HG02588 (cell line): ENCODE data around the gene PRR29.
A peak's percentile ranks its signal among the peaks of the same experiment; 100 is the strongest.
"Not testable (repeated sequence)": the region's sequence is repeated elsewhere in the genome, so short reads cannot be mapped to it uniquely, and the experiment has no call there.

Experiments
- ATAC-seq: cut with Tn5 transposase; IDR thresholded peaks from one replicate; pipeline ENCODE4 v1.9.1; 2021; ENCODE audit warnings: mild to moderate bottlenecking, moderate library complexity; ENCODE audit not compliant: unreplicated experiment

The PRR29 gene

DNA sequence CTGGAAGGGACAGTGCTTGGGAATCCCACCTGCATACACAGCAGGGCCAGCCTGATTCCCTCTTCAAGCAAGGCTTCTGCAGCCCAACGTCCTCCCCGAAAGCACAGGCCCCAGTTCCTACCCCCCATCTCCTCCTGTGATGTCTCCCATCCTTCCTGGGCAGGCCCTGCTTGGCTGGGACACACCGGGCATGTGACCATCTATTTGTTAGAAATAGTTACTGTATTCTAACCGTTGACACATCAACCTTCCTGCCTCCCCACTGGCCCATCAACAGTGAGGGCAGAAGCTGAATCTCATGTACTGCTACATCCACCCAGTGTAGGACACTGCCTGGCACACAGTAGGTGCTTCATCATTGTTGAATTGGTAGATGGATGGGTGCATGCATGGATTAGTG, 10.7 kb downstream of the PRR29 start:
- ATAC-seq = no peak

DNA sequence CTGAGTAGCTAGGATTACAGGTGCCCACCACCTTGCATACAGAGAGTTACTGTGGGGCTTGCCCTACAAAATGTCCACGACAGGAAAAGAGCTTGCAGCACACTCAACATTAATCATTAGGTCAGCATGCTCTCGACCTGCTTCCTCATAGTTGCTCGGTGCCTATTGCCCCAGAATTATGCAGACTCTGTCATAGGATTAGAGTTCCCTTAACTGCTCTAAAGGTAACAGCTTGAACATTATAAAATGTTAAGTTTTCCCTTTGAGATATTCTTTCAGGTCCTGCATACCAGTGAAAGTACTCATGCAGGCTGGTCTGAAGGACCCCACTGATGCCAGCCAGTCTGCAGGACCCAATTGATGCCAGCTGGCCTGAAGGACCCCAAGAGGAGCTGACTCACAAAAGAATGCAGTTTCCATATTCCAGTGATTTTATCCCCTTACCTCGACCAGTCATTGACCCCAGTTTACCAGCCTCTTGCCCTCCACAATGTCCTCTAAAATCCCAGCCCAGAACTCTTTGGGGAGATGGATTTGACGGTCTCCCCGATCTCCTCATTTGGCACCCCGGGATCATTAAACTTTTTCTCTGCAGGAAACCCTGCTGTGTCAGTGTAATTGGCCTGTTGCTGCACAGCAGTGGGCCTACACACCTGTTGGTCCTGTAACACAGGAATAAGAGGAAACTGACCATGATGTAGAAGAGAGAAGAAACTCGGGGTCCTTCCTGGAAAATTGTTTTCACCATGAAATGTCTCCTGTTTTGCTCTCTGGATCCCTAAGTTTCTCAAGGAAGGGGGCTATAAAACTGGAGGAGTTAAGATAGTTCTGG, 11.6 kb downstream of the PRR29 start:
- no peak for ATAC-seq

DNA sequence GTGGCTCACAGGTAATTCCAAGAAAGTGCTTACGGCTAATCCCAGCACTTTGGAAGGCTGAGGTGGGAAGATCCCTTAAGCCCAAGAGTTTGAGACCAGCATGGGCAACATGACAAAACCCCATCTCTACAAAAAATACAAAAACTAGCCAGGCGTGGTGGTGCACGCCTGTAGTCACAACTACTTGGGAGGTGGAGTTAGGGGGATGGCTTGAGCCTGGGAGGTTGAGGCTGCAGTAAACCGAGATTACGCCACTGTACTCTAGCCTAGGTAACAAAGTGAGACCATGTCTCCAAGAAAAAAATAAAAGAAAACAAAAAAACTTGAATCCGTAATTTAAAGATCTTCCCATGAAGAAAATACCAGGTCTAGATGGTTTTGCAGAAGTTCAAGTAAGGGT, 17.3 kb downstream of the PRR29 start:
- no peak for ATAC-seq

DNA sequence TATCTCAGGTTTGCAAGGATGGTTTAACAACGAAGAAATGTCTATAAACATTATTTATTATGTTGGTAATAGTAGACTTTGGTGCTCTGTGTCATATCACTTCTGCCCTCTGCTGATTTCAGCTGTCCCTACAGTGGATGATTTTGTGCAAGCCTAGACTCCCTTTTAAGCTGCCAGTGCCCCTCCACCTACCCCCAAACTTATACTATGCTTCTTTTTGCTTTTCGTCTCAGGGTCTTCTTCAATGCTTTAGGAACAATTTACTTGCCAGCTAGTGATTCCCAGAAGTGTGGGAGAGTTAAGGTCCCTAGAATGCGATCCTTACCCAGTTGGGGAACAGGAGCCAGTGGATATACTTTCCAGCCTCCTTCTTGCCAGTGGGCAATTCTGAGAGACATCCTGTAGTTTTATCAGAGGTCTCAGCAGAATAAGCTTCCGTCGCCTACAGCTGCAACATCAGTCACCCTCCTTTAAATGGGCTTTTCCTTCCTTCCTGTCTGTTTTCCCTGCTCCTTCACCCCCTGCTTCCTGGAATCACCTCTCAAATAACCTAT, 18.2 kb downstream of the PRR29 start:
- ATAC-seq = no peak

DNA sequence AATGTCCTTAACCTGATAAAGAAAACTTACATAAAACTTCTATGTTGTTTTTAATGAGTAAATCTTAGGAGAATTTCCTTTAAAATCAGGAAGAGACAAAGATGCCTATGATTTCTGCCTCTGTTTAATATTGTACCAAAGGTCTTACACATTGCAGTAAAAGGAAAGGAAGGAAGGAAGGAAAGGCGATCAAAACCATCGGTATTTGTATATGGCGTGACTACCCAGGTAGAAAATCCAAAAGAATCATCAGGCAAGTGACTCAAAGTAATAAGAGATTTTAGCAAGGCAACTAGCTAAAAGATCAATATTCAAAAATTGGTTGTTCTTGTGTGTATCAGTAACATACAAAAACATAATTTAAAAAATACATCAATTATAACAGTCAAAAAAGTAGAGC, 18.8 kb downstream of the PRR29 start:
- ATAC-seq = no peak

DNA sequence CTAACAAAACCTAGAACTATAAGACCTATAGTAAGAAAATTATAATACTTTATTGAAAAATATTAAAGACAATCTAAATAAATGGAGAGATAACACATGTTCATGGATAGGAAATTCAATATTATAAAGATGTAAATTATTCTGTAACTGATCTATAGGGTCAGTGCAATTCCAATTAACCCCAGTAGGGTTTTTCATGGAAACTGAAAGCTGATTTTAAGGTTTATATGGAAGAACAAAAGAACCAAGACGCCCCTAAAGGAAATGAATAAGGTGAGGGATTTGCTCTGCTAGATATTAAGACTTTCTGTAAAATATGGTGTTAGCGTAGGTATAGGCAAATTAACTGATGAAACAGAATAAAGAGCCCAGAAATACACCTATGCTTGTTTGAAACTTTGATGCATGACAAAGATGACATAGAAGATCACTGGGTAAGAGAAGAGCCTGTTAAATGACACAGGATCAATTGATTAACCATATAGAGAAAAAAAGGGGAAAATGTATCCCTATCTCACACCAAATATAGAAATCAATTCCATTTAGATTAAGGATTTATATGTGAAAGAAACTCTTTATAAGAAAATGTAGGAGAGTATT, 19.3 kb downstream of the PRR29 start:
- ATAC-seq = no peak

DNA sequence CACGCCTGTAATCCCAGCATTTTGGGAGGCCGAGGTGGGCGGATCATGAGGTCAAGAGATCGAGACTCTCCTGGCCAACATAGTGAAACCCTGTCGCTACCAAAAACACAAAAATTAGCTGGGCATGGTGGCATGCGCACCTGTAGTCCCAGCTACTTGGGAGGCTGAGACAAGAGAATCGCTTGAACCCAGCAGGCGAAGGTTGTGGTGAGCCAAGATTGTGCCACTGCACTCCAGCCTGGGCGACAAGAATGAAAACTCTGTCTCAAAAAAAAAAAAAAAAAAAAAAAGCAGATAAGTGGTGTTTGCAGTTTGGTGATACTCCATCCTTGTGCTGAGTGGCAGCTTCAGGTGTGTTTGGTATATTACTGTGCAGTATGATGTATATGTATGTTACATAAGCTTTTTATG, 21.4 kb downstream of the PRR29 start:
- ATAC-seq = not testable (repeated sequence)

DNA sequence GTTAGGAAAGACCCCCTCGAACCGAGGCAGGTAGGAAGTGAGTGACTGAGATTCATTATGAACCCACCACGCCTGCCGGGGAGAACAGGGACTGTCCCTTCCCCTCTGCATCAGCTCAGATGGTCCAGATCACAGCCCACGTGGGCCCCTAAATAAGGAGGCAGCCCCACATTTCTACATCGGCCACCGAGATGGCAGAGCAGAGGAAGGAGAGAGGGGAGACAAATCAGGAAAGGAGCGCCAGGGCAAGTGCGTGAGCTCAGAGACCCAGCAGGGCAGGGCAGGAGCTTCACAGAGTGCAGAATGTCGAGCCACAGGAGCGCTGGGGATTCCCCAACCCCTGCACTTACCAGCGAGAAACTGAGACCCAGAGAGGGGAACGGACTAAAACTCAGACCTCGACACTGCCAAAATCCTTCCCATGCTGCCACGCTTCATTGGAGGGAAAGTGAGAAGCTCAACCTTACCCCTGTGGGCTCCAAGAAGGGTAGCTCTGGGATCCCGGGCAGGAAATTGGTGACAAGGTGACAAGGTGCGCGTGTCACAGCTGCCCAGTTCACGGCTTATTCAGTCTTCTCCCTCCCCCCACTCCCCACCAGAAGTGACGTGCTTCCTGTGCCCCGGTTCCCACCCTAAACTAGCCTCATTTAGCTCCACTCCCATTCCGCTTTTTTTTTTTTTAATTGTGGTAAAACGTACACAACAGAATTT, 22.1 kb downstream of the PRR29 start, which contains the start of gene ICAM2:
Gene ICAM2, minus strand, starts transcription at position 578 of the 711 bp plus-strand sequence. CDS start 13,942 bp downstream, outside the sequence.
- peak; percentile 55 for ATAC-seq

DNA sequence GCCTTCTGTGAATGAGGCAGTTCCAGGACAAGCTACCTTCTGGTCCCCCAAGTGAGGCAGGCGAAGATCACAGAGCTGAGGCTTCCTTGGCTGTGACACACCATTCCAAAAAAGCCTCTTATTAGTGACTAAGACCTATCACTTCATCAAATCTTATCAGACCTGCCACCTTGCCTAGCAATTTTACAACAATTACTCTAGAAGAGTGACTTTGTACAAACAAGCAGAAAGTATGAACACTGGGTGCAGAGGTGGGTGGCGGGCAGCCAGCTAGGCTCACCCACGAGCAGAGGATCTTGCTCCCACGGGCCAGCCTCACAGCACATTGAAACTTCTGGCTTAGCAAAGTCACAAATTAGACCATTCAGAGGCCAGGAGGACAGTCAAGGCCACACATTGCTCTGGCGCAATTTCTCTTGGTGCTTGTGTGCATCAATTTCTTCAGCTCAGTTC, 24.5 kb downstream of the PRR29 start:
- no peak for ATAC-seq

DNA sequence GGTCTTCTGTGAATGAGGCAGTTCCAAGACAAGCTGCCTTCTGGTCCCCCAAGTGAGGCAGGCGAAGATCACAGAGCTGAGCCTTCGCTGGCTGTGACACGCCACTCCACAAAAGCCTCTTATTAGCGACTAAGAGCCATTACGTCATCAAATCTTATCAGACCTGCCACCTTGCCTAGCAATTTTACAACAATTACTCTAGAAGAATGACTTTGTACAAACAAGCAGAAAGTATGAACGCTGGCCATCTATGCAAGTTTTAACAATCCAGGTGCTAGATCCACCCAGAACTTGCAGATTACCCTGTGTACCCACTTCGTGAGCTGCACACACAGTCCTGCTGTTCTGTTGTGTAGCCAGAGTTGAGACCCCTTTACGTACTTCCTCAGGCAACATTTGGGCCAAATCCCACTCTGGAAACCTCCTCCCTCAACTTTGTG, 26.1 kb downstream of the PRR29 start:
- ATAC-seq = no peak

DNA sequence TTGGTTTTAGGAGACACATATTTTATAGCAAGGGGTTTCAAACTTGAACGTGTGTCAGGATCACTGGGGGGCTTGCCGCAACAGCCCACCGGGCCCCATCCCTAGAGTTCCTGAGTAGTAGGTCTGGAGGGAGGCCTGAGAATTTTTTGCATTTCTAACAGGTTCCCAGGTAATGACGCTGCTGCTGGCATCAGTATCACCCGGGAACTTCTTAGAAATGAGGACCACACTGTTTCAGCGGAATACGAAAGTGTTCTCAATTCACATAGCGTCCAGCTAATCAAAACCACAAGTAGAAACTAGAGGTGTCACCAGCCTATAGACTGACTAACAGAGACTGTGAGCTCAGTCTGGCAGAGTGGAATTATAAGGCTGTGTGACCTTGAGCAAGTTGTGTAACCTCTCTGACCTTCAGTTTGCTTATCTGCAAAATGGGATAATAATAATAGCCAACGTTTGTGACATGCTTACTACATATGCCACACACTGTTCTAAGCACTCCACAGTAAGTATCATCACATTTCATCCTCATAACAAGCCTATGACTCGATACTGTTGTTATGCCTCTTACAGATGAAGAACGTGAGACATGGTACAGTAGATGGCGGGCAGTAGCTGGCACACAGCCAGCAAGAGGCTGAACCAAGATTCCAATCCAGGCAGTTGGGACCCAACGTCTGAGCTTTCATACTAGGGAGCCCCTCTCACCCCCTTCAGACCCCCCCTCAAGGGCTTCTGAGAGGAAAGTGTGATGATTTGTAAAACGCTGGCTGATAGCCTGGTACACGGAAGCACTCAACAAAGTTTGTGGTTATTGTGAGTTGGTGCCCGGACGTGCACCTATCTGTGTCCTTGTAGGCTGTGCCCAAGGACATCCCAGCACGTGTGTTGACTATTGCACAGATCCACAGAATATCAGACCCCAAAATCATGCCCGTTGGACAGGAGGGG, 26.9 kb downstream of the PRR29 start:
- no peak for ATAC-seq

DNA sequence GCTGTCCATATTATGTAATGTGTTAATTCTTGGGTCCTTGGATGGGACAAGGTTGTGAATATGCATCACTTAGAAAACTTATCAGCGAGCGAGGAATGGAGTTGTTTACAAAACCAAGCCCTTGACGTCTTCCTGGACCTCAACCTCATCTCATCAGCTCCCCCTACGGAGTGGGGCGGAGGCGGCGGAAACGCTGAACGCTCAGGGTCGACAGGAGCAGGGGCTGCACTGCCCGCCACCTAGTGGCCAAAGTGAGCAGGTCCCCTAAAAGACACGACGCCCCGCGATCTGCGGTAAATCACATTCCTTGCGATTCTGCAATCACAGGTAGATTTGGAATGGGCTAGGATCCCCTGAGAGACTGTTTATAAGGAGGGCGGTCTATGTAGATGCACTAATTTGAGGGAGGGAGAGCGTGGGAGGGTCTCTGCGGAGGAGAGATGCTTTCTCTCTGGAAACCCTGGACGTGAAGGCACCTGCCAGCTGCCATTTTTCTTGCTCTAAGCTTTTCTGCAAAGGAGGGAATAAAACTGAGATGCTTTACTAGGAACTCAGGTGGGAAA, 27.7 kb downstream of the PRR29 start:
- peak; percentile 52 for ATAC-seq

DNA sequence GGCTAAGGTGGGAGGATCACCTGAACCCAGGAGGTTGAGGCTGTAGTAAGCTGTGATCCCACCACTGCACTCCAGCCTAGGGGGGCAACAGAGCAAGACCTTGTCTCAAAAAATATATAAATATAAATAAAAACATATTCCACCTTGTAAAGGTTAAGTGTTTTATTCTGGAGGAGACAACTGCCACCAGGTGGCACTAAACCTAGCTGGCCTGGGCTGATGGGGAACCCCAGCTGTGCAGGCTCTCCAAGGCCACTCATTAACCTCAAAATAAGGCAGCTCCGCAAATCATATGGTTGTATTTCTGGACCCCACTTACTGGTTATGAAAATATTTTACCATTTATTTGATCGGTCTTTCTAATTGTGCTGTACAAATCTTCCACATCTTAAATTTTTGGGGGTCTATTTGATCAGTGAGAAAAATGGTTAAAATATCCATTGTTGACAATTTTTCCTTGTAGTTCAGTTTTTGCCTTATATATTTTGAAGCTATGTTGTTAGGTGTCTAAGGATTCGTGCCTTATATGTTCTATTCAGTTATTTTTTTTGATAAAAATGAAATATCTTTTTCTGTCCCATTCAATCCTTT, 30.8 kb downstream of the PRR29 start:
- no peak for ATAC-seq

DNA sequence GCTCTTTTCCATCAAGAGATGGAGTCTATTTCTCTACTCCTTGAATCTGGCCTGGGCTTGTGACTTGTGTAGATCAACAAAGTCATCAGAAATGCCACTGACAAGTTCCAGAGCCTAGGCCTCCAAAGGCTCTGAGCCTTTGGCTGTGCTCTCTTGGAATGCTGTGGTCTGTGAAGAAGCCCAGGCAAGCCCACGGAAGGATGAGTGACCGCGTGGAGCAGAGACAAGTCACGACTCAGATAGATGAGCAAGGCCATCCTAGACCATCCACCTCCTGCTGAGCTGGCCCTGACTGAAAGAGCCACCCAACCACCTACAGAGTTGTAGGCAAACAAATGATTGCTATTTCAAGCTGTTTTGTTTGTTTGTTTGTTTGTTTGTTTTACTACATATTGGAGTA, 33.9 kb downstream of the PRR29 start:
- no peak for ATAC-seq

DNA sequence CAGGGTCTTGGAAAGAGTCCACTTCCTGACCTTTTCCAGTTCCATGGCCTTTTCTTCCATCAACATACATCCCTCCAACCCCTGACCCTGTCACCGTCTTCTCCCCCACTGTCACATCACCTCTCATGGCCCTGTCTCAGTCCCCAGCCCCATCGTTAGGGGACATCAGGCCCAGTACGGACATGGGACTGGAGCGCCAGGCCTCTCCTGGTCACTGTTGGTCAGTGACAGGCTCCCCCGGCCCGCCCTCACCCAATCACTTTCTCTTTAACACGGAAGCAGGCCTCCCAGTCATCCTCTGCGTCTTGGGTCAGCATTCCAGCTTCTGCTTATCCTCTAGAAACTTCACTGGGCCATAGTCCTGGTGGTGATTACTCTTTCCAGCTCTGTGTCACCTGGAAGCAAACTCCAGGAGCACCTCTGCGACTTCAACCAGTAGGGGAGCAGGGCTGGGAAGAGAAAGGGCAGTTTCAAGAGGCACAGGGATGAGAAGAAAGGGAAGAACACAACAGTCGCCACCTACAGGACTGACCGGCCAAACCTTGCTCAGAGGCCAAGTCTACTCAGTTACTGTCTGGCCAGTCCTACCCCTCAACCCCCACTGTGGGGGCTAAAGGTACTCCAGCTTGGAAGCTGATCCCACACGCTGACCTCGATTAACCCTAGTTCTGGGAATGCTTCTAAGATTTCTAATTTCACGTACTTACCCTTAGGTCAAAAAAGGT, 38.2 kb downstream of the PRR29 start:
- no peak for ATAC-seq

DNA sequence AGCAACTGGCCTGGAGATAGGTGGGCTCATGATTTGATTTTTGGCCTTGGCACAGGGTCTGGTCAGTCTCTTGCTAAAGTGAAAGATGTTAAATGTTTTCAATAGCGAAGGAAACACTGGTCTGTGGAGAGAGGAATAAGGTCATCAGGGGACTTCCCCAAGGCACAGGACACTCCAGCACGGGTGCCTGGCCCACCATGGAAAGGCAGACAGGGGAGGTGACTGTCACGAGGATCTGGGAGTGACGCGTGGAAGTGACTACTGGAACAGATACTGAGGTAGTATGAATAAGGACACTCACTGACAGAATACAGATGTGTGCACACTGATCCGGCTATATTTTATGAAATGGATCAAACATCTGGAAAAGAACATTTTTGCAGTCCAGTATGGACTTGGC, 39.0 kb downstream of the PRR29 start:
- ATAC-seq = no peak

DNA sequence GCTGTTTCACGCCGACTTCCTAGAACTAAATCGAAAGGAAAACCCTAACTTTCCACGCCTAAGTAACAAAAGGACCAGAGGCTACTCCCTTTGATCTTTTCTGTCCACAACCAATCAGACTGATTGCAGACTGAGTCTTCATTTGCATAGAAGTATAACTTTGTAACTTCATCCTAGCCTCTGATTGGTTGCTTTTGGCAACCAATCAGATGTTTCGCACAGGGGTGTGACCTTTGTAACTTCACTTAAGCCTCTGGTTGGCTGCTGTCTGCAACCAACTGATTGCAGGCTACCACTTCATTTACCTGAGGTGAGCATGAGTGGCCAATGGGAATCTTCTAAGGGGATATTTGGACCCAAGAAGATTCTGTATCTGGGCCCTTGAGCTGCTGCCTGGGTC, 39.7 kb downstream of the PRR29 start:
- no peak for ATAC-seq

DNA sequence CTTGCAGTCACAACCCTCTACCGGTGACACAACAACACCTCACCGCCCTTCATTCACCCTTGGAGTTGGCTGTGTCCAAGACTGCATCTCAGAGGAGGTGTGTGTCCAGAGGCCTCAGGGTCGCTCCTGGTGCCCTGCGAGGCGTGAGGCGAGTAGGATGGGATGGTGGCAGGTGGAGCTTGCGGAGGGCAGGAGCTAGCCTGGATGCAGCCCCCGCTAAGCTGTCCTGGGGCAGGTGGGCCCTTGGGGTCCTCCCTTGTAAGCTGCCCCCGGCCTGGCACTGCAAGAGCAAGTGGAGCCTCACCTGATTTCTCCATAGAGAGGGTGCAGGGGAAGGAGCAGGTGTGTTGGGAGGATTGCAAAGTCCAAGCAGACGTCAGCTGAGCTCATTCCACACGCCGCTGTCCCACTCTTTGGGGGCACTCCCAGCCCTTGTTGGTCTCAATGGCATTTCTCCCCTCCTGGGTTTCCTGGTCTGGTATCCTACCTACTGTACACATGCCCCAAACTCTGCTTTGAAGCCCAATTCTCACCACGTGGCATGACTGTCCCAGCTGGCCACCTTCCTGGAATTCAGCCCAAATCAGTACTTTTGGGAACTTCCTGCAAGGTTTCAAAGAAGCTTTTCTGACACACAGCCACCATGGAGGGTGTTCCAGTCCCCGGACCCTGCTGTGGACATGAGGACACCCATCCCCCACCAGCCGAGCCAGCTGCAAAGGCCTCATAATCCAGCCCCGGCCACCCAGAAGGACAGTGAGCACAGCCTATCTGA, 40.4 kb downstream of the PRR29 start:
- no peak for ATAC-seq
